Mucosa of gallbladder (tissue), 1 donor: ENCODE measurements around the gene PEMT. TPM values are rescaled to one million over a fixed set of nuclear protein-coding genes. Genes with fewer than 3 reads are reported as not detected.

Experiments
- total RNA-seq: library from RNA; stranded (reverse); gene quantifications from one replicate; pipeline ENCODE4 v1.2.1, GENCODE V29; 2021
- donor health status: DM: no; HTN: no; CAD: no.

The PEMT gene
- total RNA-seq, 1 donor from 2014 or later, result 18.5 TPM

Other genes with a start within 250 kb of the PEMT start
- gene MED9, start 114.7 kb downstream of the PEMT start, total RNA-seq, result 13.9 TPM
- 4.6 TPM for gene RASD1, start 95.3 kb downstream of the PEMT start, total RNA-seq
- 60.3 TPM for gene RAI1, start 89.8 kb upstream of the PEMT start, total RNA-seq
- 129 TPM for gene SREBF1, start 245.3 kb upstream of the PEMT start, total RNA-seq